GM21367 (cell line): ENCODE measurements around the gene RCHY1.

Experiments used
- ATAC-seq: cut with Tn5 transposase; IDR thresholded peaks from one replicate; pipeline ENCODE4 v1.9.1; 2021; ENCODE audit not compliant: unreplicated experiment

The RCHY1 gene

GRCh38 chr4:75432683-75433082, 81.5 kb downstream of the RCHY1 start:
- peak; percentile 58 for ATAC-seq

- no peak for ATAC-seq
Measured at GRCh38 chr4:75429208-75429607, 85.0 kb downstream of the RCHY1 start.
